GM19328 (cell line): ENCODE data around the gene TTC12.

Experiments
- ATAC-seq: cut with Tn5 transposase; IDR thresholded peaks from one replicate; pipeline ENCODE4 v1.9.1; 2021; ENCODE audit warnings: mild to moderate bottlenecking, moderate library complexity; ENCODE audit not compliant: unreplicated experiment

TTC12 gene

GRCh38 chr11:113324250-113324649 lies 9.9 kb downstream of the TTC12 start:
- no peak for ATAC-seq

- no peak for ATAC-seq
These were observed 15.3 kb downstream of the TTC12 start for GRCh38 chr11:113329725-113330124.

- ATAC-seq = no peak
These were observed 17.1 kb downstream of the TTC12 start for GRCh38 chr11:113331441-113331840.

- no peak for ATAC-seq
These were observed 17.6 kb downstream of the TTC12 start for GRCh38 chr11:113332023-113332422.

GRCh38 chr11:113332638-113333329 lies 18.4 kb downstream of the TTC12 start:
- ATAC-seq = no peak

GRCh38 chr11:113334183-113334582 lies 19.8 kb downstream of the TTC12 start:
- ATAC-seq = no peak

GRCh38 chr11:113338730-113339129 lies 24.3 kb downstream of the TTC12 start:
- no peak for ATAC-seq

GRCh38 chr11:113339929-113340589 lies 25.7 kb downstream of the TTC12 start:
- no peak for ATAC-seq

GRCh38 chr11:113341388-113342165 lies 27.2 kb downstream of the TTC12 start:
- ATAC-seq = no peak

- ATAC-seq = no peak
These were observed 31.6 kb downstream of the TTC12 start for GRCh38 chr11:113345978-113346377.

GRCh38 chr11:113349528-113349927 lies 35.1 kb downstream of the TTC12 start:
- ATAC-seq = no peak

GRCh38 chr11:113350336-113351067 lies 36.1 kb downstream of the TTC12 start:
- no peak for ATAC-seq

- ATAC-seq = no peak
These were observed 36.7 kb downstream of the TTC12 start for GRCh38 chr11:113351068-113351450.

GRCh38 chr11:113351480-113351879 lies 37.1 kb downstream of the TTC12 start:
- no peak for ATAC-seq

GRCh38 chr11:113356203-113356602 lies 41.8 kb downstream of the TTC12 start:
- ATAC-seq = no peak

- ATAC-seq = no peak
These were observed 49.0 kb downstream of the TTC12 start for GRCh38 chr11:113363406-113363805.

GRCh38 chr11:113363996-113364641 lies 49.7 kb downstream of the TTC12 start:
- no peak for ATAC-seq

GRCh38 chr11:113365895-113366294 lies 51.5 kb downstream of the TTC12 start:
- no peak for ATAC-seq

GRCh38 chr11:113369411-113369810 lies 55.0 kb downstream of the TTC12 start:
- ATAC-seq = no peak

- no peak for ATAC-seq
These were observed 56.3 kb downstream of the TTC12 start for GRCh38 chr11:113370634-113371033.

GRCh38 chr11:113372309-113372708 lies 57.9 kb downstream of the TTC12 start:
- no peak for ATAC-seq
